ENCODE results near the gene TBCE.
A peak's percentile ranks its signal among the peaks of the same experiment; 100 is the strongest.

TBCE gene

DNA sequence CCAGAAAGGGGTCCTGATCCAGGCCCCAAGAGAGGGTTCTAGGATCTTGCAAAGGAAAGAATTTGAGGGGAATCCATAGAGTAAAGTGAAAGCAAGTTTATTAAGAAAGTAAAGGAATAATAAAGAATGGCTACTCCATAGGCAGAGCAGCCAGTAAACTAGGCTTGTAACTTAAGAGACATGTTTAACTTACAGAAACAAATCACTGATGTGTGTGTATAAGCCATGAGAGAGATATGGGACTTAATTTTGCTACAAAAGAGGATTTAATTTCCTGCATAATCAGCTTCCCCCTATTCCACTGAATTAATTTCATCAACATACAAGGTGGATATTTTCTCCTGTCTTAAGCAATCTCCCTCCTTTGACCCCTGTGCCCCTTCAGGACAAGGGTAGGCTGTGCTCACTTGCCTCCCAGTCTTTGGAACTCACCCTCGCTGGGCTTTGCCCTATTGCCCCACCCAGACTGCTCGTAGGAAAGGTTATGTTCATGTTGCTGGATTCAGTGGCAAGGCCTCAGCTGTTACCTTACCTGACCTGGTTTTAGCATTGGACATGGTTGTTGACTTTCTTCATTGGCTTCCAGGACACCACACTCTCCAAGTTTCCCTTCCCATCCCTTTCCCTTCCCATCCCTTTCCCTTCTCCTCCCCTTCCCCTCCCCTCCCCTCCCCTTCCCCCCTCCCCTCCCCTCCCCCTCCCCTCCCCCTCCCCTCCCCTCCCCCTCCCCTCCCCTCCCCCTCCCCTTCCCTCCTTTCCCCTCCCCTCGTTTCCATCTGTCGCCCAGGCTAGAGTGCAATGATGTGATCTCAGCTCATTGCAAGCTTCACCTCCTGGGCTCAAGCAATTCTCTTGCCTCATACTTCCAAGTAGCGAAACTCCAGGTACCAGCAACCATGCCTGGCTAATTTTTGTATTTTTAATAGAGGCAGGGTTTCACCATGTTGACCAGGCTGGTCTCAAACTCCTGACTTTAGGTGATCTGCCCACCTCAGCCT lies 44.6 kb downstream of the TBCE start:
- peak; percentile 21 for DNase-seq

DNA sequence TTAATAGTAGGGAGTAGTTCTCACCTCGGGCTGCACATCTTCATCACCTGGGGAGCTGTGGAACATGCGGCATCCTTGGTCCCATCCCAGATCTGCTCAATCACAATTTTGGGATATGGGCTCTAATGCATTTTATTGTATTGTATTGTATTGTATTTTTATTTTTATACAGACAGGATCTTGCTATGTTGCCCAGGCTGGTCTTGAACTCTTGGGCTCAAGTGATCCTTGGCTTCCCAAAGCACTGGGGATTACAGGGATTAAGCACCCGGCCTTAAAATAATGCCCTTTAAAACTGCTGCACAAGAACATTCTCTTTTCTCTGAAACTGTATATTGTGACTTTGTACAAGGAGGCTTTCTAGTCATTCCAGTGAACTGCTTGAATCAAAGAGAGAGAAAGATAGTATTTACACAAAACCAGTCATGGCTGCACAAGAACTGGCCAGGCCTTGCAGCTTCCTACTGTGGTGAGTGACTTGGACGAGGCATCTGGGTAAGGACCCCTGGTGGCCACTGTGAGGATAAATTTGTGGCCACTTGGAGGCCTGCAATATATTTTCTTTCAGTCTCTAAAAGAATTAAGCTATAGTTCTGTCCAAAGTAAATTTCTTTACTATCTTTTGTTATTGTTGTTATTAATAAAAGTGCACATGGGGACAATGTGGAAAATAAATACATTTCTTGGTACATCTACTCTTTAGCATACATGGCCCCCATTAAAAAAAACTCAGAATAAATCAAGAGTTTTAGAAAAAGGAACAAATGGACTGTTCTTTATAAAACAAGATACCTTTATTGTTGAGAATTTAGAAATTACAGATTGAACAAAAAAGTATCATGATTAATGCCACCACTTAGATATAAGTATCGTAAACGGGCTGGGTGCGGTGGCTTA lies 48.0 kb downstream of the TBCE start:
- DNase-seq = peak; percentile 81

DNA sequence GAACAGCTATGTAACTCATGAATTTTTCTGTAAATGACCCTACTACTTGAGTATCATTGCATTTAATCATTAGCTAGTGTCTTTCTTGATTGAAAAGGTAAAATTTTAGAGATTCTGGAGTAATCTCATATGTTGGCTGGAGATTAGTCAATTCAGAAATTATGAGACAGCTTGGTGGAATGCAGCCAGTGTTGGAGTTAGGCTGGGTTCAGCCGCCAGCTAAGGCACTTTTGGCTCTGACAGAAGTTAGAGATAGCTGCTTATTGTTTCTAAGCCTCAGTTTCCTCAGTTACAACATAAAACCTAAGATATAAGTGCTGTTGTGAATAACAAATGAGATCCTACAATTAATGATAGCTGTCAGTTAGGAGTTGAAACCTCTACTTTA lies 49.4 kb downstream of the TBCE start:
- no peak for DNase-seq

DNA sequence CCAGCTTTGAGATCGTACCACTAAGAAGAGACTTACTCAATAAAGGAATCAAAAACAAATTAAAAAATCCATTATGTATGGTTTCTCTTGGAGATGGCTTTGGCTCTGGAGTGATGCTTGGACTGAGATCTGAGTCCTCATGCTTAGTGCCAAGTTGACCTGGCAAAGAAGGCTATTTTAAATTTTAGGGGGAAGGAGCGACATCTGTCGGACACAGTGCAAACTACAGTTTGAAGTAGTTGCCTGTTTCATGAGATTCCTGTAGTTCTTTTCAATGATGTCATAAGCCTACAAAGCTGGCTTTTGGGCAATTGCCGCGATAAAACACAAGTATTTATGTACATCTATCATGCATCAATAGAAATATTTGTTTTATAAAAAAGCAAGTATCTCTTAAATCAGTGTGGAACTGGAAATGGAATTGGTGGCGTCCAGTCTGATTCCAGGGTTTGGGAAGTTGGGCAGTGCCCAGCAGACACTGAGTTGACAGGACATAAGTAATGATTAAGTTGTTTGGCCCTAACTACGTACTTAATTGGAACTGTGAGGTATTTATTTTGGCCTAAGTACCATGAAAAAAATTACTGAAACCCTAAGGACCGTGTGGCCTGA lies 50.0 kb downstream of the TBCE start:
- DNase-seq = peak; percentile 76

DNA sequence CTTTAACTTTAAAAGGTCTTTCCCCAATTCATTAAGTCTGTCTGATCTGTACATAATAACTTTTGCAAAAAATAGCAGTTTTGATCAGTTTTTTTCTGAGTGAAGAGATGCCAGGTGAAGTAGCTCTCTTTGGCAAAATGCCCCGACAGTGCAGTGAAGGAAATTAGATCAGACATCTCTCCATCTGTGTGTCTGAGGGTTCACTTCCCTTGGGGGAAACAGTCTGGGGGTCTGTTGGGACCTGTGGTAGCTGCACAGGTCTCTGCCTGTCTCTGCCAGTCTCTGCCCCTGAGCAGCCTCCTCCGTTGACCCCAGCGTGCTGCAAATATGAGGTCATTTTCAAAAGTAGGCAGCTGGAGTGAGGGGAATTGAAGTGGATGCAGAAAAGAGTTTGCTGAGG lies 54.5 kb downstream of the TBCE start:
- no peak for DNase-seq

DNA sequence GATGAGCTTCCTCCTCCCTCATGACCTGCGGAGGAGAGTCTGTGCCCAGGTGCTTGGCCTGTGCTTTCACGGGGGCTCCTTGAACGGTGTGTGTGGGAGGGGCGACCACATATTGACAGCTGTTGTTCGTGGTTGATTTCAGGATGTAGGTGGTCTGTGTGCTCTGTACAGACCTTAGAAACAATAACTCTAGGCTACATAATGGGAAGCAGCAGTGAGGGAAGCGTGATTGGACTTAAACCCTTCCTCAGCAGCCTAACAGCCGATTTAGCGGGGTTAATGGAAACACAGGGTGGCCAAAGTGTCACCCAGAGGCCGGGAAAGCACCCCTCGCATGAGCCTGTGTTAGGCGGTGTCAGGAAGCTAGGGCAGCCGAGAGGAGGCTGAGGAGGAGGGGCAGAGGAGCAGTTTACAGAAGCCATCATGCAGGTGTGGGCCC lies 56.0 kb downstream of the TBCE start:
- DNase-seq = no peak

DNA sequence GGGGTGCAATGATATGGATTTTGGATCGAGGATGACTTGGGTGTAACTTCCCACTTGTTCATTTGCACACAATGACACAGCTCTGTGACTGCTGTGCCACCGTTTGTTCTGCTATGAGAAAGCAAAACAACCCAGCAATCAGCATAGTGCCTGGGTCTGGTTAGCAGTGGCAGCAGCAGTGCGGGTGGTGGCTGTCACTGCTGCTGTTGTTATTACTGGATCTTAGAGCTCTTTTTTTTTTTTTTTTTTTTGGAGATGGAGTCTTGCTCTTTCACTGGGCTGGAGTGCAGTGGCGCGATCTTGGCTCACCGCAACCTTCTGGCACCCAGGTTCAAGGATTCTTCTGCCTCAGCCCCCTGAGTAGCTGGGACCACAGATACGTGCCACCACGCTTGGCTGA lies 56.9 kb downstream of the TBCE start:
- DNase-seq = no peak

DNA sequence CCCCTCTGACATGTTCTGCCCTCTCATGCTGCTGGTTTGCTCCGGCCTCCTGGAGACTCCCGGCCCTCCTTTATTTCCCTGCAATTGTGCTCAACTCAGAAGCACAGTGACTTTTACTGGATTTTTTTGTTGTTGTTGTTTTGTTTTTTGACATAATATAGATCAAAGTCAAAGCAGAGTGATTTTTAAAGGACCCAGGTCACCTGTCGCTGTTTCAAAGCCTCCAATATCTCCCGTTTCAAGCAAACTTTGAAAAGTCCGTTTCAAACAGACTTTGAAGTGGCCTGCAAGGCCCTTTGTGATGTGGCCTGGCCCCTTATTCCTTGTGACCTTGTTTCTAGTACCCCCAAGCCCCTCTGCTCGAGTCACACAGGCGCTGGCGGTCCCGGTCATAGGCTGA lies 58.1 kb downstream of the TBCE start:
- DNase-seq = no peak

DNA sequence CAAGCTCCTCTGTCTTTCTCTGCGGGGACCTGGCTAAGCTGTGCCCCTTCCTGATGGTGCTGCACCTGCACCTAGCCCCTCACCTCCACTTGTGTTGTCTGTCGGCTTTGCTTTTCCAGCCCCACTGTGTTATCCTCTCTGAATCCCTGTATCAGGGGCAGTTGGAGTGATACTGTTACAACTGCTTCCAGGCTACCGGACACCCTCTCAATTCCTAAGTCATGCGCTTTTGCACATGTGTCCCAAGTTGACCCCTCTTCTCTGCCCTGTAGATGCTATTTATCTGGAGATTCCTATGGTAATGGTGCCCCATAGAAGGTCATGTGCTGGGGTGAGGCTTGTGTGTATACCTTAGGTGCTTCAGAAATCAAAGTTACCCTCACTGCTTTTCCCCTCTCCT lies 58.9 kb downstream of the TBCE start:
- no peak for DNase-seq

DNA sequence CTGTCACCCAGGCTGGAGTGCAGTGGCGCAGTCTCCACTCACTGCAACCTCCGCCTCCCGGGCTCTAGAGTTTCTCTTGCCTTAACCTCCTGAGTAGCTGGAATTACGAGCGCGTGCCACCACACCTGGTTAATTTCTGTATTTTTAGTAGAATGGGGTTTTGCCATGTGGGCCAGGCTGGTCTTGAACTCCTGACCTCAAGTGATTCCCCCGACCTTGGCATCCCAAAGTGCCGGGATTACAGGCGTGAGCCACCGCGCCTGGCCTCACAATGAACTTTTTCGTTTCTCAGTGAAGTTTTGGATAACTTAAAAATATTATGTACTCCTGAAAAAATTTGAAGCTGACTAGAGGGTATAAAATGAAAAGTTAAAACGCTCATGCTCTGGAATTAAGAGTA lies 59.5 kb downstream of the TBCE start:
- DNase-seq = no peak

DNA sequence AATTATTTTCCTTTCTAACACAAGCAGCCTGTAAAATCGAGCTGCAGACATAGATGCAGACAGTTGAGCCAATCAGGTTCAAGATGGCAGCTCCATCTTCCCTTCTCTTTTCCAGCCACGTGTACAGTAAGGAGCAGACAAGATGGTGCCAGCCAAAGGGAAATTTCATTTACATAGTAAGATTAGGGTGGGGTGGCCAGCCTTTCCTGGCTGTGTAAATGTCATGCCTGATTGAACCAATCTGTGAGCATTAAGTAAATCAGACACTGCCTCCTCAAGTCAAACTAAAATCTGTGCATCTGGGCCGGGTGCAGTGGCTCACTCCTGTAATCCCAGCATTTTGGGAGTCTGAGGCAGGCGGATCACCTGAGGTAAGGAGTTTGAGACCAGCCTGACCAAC lies 60.2 kb downstream of the TBCE start:
- no peak for DNase-seq

DNA sequence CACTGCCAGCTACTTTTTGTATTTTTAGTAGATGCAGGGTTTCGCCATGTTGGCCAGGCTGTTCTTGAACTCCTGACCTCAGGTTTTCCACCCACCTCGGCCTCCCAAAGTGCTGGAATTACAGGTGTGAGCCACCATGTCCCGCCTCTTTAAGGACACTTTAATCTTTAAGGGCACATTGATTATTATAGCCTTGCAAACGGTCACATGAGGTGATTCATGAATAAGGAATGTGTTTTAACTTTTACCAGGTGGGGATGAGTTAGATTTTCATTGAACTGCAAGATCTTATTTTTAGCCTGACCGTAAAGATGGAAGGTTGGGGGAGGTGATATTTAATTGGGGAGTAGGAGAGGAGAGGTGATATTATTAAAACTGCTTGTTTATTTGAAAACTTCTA lies 61.9 kb downstream of the TBCE start:
- no peak for DNase-seq

DNA sequence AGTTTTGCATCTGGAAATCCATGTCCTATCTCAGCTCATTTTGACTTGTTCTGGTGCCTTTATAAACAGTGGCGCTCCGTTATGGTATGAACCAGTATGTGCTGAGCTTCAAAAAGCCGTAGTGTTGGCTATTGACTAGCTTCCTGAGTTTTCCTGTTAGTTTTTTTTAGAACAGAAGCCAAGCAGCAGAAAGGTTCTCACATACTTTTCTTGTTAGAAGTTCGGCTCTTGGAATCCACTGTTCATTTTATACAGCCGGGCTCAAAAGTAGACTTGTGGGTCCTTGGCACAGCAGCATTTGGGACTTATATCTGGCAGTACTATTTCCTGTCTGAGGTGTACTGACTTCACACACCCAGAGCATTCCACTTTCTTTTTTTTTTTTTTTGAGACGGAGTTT lies 63.8 kb downstream of the TBCE start:
- DNase-seq = no peak

DNA sequence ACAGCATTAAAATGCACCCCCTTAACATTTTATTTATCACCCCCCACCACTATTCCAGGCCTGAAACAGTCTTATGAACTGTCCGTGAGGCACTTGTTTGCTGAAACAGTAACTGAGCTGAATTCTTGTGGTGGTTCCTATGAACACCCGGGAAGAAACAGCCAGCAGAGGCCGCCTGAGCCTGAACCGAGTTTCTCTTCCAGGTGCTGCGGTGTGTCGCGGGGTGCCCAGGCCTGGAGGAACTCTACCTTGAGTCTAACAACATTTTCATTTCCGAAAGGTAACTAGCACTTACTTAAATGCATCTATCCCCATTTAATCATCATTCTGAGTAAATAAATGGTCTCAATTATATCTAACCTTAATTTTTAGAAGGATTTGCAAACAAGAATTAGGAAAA lies 66.8 kb downstream of the TBCE start:
- no peak for DNase-seq

DNA sequence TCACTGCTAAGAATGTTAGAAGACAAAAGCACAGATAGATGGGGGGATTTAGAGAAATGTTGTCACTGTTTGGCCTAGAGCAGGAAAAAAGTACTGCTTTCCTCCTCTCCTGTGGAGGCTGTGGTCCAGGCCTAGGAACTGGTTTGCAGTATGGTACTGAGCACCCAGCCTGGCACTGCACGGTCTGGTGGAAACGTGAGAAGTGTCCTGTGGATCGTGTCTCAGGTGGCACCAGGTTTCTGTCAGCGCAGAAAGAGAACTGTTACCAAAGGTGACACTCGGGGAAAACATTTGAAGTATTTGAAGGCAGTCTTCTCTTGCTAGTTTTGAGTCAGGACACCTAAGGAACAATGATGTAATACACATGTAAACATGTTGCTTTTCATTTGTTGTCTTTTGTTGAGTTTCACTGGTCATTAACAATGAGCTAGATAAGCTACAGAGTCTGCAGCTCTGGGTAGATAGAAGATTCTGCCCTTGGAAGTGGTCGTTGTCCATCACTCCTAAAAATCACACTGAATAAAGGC lies 74.0 kb downstream of the TBCE start:
- DNase-seq = no peak

DNA sequence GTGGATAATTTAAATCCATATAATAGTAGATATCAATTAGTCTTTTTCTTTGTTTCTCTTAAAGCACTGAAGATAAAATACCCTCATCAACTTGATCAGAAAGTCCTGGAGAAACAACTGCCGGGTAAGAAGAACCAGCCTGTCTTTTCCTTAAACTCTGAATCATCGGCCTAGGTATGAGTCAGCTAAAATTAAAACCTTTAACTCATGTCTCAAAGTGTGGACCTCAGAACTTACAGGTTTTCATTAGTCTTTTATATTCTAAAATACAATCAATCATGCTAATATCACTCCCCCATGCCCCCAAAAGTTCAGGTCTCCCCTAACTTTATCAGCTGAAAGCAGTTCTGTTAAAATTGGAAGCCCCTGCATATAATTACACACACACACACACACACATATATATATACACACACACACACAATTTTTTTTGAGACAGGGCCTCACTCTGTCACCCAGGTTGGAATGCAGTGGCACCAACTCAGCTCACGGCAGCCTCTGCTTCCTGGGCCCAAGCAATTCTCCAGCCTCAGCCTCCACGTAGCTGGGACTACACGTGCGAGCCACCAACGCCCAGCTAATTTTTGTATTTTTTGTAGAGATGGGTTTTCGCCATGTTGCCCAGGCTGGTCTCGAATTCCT lies 75.7 kb downstream of the TBCE start:
- DNase-seq = peak; percentile 62

DNA sequence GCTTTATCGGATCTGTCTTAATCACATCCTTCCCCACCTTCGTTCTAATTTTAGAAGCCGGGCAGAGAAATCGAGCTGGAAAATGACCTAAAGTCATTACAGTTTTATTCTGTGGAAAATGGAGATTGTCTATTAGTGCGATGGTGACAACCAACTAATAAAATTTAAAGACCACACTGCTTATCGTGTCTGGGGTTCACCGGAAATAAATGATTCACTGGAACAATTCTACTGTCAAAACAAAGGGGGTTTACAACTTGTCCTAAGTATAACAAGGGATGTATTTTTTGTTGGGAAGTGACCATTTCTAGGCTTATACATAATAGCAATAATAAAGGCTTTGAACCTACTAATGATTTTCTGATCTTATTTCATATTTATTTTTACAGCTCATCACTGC lies 81.4 kb downstream of the TBCE start:
- no peak for DNase-seq

DNA sequence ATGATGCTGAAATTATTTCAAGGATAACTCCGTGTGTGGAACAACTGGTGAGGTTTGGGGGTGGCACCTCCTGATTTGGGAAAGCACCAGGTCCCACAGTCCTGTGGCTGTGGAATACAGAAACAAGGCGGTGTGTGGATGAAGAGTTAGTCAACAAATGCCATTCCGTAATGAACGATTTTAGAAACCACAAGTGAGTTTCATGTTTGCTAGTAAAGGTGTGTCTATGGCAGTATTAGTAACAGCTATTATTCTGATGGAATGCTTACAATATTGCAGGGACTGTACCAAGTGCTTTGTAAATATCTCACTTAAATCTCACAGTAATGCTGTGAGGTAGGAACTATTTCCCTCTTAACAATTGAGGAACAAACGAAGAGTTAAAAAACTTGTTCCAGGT lies 83.2 kb downstream of the TBCE start:
- no peak for DNase-seq

DNA sequence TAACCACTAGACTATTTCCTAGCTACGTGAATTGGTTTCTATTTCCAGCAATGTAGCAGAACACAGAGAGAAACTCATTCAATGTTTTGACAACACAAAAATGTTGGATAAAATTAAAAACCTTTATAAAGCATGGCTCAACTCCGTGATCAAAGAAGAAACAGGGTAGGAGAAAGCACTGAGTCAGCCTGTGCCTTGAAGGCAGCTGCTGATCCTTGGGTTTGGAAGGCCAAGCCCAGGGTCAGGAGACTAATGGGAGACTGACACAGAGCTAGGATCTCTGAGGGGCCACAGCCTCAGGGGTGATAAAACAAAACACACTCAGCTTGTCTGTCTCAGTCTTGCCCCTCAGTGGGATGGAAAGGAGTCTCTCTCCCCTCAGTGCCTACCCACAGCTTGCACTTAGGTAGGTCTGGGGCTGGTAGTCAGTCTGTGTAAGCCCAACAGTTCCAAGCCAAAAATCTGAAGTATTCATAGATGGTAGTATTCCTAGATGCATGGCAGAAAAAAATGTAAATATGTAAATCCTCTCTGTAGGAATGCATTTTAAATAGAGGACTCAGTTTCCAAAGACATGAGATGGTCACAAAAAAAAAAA lies 83.8 kb downstream of the TBCE start:
- no peak for DNase-seq

DNA sequence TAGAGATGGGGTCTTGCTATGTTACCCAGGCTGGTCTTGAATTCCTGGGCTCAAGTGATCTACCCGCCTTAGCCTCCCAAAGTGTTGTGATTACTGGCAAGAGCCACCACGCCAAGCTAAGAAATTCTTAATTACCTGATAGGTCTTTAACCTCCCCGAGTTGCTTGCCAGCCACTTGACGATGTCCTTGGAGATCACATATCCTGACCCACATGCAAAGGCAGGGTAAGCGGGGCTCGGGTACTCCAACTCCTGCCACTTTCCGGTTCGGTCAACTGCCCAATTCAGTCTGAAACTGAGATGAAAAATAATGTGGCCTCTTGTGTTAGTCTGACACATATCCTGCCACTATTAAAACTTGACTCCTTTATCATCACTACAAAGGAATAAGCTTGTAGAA lies 86.8 kb downstream of the TBCE start:
- DNase-seq = no peak

DNA sequence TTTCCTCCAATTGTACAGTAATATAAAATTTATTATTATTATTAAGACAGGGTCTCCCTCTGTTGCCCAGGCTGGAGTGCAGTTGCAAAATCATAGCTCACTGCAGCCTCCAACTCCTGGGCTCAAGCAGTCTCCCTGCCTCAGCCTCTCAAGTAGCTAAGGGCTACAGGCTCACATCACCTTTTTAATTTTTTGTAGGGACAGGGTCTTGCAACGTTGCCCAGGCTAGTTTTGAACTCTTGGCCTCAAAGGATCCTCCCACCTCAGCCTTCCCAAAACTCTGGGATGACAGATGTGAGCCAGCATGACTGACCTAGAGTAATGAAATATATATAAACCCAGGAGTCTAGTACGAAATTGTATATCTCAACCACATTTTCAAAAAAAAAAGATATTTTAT lies 87.9 kb downstream of the TBCE start:
- no peak for DNase-seq

DNA sequence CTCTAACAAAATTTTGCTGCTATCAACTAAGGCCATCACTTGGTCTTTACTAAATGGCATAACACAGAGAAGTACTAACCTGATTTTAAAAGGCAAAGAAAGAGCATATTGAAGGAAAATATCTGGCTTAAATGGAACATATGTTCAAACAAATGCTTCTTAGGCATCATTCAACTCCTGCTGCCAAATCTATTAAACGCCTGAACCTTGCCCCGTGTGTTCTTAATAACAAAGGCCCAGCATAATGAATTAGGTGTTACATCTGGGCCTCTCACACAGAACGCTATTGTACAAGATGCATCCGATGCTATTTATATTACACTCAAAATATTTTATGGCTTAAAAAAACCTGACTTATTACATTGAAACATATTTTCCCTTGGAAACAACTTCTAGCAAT lies 88.6 kb downstream of the TBCE start:
- no peak for DNase-seq
